GM21717 (cell line): ENCODE measurements around the gene HPRT1.

ENCODE experiments used
- ATAC-seq: cut with Tn5 transposase; IDR thresholded peaks from one replicate; pipeline ENCODE4 v1.9.1; 2021; ENCODE audit warnings: mild to moderate bottlenecking, moderate library complexity; ENCODE audit not compliant: unreplicated experiment

HPRT1 gene

GRCh38 chrX:134472041-134472440 lies 12.1 kb downstream of the HPRT1 start:
- no peak for ATAC-seq

- ATAC-seq = no peak
Observed at GRCh38 chrX:134476284-134476683, 16.3 kb downstream of the HPRT1 start.

DNA sequence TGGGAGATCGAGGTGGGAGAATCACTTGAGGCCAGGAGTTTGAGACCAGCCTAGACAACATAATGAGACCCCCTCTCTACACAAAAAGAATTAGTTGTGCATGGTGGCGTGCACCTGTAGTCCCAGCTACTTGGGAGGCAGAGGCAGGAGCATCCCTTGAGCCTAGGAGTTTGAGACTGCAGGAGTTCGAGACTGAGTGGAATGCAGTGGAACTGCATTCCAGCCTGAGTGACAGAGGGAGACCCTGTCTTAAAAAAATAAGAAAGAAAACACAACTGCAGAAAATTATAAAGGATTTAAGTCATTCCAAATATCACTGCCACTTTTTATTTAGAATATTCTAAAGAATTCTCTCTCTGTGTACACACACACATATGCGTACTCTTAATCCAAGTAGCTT lies 18.4 kb downstream of the HPRT1 start:
- ATAC-seq = no peak

DNA sequence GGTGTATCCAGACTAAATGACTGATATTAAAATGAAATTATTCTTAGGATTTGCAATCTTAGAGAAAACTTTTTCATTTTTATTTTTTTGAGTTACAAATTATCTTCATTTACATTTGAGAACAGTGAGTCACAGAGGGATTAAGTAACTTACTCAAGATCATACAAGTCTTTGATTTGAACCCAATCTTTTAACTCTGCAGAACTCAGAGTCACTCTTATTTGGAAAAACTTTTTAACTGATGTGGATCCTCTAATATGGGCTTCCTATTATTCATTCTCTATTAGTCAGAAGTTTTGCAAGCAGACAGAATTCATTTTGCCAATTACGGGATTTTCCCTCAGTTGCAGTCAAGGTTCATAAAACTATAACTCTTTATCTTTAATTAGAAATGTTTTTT lies 20.1 kb downstream of the HPRT1 start:
- ATAC-seq = no peak

- no peak for ATAC-seq
Observed at GRCh38 chrX:134481339-134481738, 21.4 kb downstream of the HPRT1 start.

DNA sequence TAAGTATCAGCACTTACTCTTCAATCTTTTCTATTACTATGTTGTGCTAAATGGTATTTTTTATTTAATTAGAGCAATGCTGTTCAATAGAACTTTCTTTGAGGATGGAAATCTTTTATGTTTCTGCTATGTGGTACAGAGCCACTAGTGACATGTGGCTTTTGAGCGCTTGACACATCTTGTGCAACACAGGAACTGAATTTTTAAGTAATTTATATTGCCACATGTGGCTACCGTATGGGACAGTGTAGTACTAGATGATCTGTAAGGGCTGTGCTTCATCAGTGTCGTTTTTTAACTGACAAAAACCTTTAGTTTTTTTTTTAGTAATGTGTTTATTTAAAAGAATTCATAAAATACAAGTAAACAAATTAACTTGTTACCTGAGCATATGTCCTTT lies 22.4 kb downstream of the HPRT1 start:
- no peak for ATAC-seq

DNA sequence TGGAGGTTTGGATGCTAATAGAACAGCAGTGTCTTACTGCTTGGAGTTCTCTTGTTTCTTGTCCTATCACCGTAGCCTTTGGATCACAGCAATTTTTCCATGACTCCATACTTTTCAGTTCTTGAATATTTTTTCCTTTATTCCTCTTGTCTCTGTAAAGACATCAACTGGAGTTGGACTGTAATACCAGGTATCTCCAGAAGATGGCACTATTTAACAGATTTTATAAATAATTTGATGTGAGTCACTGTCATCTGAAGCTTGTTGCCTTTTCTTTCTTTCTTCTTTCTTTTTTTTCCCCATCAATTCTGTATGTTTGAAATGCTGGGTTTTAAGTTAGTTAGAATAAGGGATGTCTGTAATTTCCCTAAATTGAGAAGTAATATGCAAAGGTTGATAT lies 24.1 kb downstream of the HPRT1 start:
- ATAC-seq = no peak

DNA sequence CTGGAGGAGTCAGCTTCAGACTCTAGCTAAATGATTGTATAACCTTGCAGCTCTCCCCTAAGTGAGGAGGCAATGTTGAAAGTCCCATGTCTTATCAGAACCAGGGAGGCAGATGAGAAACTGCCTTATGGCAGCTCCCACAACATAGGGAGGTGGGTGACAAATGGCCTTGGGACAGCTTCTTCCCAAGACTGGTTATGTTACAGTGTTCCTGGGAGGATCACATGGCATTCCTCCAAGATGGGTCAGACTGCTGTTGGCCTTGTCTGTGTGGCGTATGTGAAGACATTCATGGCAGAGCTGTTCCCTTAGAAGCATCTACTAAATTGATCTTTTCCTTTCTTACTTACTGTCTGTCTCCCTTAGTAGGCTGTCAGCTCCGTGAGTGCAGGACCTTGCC lies 42.0 kb downstream of the HPRT1 start:
- no peak for ATAC-seq

DNA sequence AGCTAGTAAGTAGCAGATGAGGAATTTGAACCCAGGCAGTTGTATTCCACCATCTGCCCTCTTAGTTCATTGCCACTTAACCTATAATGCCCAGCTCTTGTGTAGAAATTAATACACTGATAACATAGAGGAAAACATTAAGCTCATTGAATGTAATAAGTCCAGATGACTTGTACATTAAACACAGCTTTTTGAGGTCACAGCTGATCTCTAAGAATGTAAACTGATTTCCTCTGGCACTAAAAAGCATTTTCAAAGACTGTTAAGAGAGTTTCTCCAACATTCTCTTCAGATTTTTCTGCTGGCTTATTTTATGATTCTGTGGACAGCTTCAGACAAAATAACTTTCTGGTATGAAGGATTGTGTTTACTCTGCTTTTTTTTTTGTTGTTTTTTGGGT lies 42.7 kb downstream of the HPRT1 start:
- no peak for ATAC-seq

GRCh38 chrX:134512566-134512965 lies 52.6 kb downstream of the HPRT1 start:
- no peak for ATAC-seq

DNA sequence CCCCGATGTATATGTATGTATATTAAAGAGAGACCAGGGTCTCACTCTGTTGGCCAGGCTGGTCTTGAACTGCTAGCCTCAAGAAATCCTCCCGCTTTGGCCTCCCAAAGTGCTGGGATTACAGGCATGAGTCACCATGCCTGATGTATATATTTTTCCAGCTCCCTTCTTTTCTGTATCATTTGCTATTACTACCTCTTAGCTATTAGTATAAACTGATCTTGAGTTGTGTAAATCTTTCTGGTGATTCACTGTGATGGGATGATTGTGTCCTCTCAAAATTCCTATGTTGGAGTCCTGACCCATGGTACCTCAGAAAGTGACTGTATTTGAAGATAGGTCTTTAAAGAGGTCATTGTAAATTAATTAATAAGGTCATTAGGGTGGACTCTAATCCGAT lies 53.1 kb downstream of the HPRT1 start:
- no peak for ATAC-seq

- ATAC-seq = no peak
Observed at GRCh38 chrX:134520860-134521390, 61.0 kb downstream of the HPRT1 start.

GRCh38 chrX:134524181-134524580 lies 64.2 kb downstream of the HPRT1 start:
- no peak for ATAC-seq

- ATAC-seq = no peak
Observed at GRCh38 chrX:134525086-134525792, 65.3 kb downstream of the HPRT1 start.

- no peak for ATAC-seq
Observed at GRCh38 chrX:134526399-134526798, 66.4 kb downstream of the HPRT1 start.

DNA sequence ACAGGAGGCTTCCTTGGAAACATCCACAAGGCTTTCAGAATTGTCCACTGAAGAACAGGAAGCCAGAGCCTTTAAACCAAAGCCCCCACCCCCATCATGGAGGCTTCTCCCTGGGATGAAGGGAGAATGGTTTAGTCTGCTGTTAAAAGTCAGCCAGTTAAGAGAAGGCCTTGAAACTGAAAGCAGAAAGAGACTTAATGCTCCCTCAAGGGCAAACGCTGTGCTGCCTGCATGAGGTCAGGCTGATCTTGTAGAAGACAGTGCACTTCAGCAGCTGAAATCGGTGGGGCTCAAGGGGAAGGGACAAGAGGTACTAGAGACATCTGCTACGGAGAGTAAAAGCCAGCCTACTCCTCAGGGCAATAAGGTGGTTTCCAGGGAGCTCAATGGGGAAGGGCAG lies 69.0 kb downstream of the HPRT1 start:
- ATAC-seq = no peak

DNA sequence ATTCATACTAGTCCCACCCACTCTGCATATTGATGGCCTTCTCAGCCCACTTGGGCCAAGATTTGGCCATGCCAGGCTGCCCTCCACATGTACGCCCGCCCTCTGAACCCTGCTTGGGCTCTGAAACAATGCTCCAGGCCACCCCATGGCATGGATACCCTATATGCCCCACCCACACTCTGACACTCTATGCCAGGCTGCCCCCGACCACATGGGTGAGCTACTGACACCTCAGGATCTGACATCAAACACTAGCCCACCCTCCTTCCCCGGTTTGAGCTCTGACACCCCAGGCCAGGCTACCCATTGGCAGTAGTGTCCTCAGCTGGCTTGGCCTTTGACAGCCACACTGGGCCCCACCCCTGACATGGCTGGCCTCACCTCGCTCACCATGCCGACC lies 69.5 kb downstream of the HPRT1 start:
- no peak for ATAC-seq

DNA sequence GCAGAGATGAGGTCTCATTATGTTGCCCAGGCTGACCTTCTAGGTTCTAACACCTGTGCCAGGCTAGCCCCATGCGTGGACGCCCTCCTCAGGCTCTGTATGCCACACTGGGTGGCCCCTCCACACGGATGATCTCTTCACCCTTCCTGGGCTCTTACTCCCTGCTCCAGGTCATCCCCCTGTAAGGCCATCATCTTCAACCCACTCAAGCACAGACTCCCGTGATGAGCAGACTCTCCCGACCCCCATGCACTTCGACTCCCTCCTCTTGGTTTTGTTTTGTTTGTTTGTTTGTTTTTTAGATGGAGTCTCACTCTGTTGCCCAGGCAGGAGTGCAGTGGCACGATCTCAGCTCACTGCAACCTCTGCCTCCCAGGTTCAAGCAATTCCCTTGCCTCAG lies 70.9 kb downstream of the HPRT1 start:
- ATAC-seq = no peak

DNA sequence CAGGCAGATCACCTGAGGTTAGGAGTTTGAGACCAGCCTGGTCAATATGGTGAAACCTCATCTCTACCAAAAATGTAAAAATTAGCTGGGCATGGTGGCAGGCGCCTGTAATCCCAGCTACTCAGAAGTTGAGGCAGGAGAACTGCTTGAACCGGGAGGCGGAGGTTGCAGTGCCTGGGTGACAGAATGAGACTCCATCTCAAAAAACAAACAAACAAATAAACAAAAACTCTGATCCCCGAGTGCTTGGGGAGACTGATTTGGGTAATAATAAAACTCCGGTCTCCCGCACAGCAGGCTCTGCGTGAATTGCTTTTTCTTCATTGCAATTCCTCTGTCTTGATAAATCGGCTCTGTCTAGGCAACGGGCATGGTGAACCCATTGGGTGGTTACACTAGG lies 73.4 kb downstream of the HPRT1 start:
- ATAC-seq = no peak

DNA sequence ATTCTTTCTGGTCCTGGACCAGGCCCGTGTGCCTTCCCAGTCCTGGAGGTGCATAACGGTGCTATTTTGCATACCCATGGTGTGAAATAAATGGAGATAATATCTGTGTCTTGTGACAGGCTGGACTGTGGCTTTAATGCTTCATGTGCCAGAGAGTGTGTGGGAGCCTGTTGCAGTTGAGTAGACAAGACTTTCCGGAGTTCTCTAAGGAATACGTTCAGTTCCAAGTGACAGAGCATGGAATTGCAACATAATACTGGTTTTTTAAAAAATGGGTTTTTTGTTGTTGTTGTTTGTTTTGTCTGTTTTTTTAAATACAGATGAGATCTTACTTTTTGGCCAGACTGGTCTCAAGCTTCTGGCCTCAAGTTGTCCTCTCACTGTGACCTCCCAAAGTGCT lies 74.0 kb downstream of the HPRT1 start:
- no peak for ATAC-seq

DNA sequence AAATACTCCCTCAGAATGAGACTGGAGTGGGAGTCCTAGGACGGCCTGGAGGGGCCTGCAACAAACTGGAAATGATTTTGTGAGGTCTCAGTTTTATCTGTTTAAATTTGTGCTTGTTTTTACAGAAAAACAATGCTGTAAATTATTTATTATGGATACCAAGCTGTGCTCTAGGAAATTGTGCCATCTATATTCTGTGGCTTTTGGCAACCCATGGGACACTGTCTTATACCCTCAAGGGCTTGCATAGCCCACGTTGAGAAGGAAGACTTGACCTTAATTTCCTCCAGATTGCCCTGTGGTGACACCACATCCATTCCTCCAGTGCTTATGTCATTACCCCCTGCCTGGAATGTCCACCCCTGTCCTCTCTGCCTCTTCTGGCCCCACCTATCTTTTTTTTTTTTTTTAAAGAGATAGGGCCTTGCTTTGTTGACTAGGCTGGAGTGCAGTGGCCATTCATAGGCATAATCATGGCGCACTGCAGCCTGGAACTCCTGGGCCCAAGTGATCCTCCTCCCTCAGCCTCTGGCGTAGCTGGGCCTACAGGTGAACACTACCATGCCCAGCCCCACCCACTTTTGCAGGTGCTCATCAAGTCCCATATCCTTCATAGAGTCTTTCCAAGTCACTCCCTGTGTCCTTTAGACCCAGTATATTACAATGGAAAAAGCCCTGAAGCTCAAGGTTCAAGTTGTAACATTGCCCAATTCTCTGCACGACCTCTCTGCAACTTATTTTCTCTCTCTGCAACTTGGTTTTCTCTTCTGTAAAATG lies 77.4 kb downstream of the HPRT1 start:
- ATAC-seq = no peak

DNA sequence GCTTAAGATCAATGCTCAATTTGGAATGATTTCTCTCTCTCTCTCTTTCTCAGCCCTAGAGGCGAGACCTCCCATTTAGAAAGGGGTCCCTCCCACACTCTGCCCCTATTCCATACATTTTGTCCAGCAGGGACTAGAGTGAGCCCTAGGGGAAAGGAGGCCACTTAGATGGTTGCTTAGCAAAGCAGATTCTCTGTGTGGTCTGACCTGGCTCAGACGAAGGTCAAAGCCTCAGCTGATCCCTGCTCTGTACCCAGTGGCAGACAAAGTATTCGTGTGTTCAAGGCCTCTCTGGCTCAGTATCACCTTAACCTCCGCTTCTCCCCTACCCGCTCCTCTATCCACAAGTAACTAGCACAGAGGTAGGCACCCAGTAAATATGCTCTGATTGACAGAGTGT lies 78.4 kb downstream of the HPRT1 start:
- no peak for ATAC-seq
